GM12865 (cell line): ENCODE results near the gene WDFY4.

Source experiments
- DNase-seq: peaks from one replicate; pipeline ENCODE4 v3.0.0; 2010; ENCODE audit warnings: low read depth
- H3K4me3 ChIP-seq: 2 replicates; pipeline ENCODE4 v1.5.1; 2011; ENCODE audit warnings: mild to moderate bottlenecking, low read depth, low read length, control low read depth
- CTCF ChIP-seq: IDR thresholded peaks from 2 replicates; pipeline ENCODE4 v1.5.1; 2011; ENCODE audit warnings: low read length, control low read depth, low read depth, inconsistent platforms; ENCODE audit not compliant: insufficient read depth; ENCODE audit errors: missing control alignments

Gene WDFY4

GRCh38 chr10:48659790-48660189 is 24.9 kb upstream of the WDFY4 start:
- peak; percentile 44 for DNase-seq
- TF ChIP-seq CTCF = peak; percentile 22
- no peak overlapping the region for H3K4me3 ChIP-seq

- H3K4me3 ChIP-seq = no peak overlapping the region
- TF ChIP-seq CTCF = no peak
- no peak for DNase-seq
Measured at GRCh38 chr10:48661441-48661840, 23.2 kb upstream of the WDFY4 start.

GRCh38 chr10:48667960-48668590 is 16.6 kb upstream of the WDFY4 start:
- peak; percentile 91 for DNase-seq
- no peak for TF ChIP-seq CTCF
- H3K4me3 ChIP-seq = peak overlapping the region; percentile 3

- no peak for TF ChIP-seq CTCF
- DNase-seq = peak; percentile 94
- peak overlapping the region; percentile 73 for H3K4me3 ChIP-seq
Measured at GRCh38 chr10:48670978-48671913, 13.4 kb upstream of the WDFY4 start.

- DNase-seq = peak; percentile 89
- H3K4me3 ChIP-seq = peak overlapping the region; percentile 73
- TF ChIP-seq CTCF = no peak
Measured at GRCh38 chr10:48671914-48672595, 12.6 kb upstream of the WDFY4 start.

- no peak for TF ChIP-seq CTCF
- H3K4me3 ChIP-seq = peak overlapping the region; percentile 73
- DNase-seq = peak; percentile 76
Measured at GRCh38 chr10:48672596-48673265, 11.9 kb upstream of the WDFY4 start.
